DMS53 (cell line): ENCODE results near the gene COPZ1.
"Not testable (repeated sequence)": the region's sequence is repeated elsewhere in the genome, so short reads cannot be mapped to it uniquely, and the experiment has no call there.

Source experiments
- DNase-seq: peaks from one replicate; lab custom pipeline; 2025; lab: John Stamatoyannopoulos, UW

COPZ1 gene

GRCh38 chr12:54294953-54295566 lies 29.9 kb upstream of the COPZ1 start:
- DNase-seq = no peak

- no peak for DNase-seq
Observed at GRCh38 chr12:54296393-54297099, 28.4 kb upstream of the COPZ1 start.

GRCh38 chr12:54298904-54299303 lies 26.0 kb upstream of the COPZ1 start:
- DNase-seq = no peak

- DNase-seq = no peak
Observed at GRCh38 chr12:54299515-54300224, 25.3 kb upstream of the COPZ1 start.

GRCh38 chr12:54300225-54300731 lies 24.7 kb upstream of the COPZ1 start:
- DNase-seq = no peak

- DNase-seq = peak; percentile 84
Observed at GRCh38 chr12:54300732-54301427, 24.1 kb upstream of the COPZ1 start, which contains the start of gene NFE2. TSS of gene NFE2 (minus strand) at chr12:54301015. CDS start at chr12:54295248, 5,767 bp downstream.

GRCh38 chr12:54301428-54302048 lies 23.4 kb upstream of the COPZ1 start:
- no peak for DNase-seq

- DNase-seq = no peak
Observed at GRCh38 chr12:54303640-54304039, 21.3 kb upstream of the COPZ1 start.

- DNase-seq = no peak
Observed at GRCh38 chr12:54304187-54304810, 20.6 kb upstream of the COPZ1 start.

- no peak for DNase-seq
Observed at GRCh38 chr12:54306925-54307741, 17.8 kb upstream of the COPZ1 start.

GRCh38 chr12:54311051-54311450 lies 13.9 kb upstream of the COPZ1 start:
- no peak for DNase-seq

GRCh38 chr12:54312309-54312708 lies 12.6 kb upstream of the COPZ1 start:
- DNase-seq = not testable (repeated sequence)

- DNase-seq = no peak
Observed at GRCh38 chr12:54321363-54321762, 3.6 kb upstream of the COPZ1 start.

GRCh38 chr12:54325442-54326109 lies 645 bp downstream of the COPZ1 start:
- peak; percentile 58 for DNase-seq

- DNase-seq = no peak
Observed at GRCh38 chr12:54328595-54329337, 3.8 kb downstream of the COPZ1 start.

GRCh38 chr12:54329759-54330158 lies 4.8 kb downstream of the COPZ1 start:
- no peak for DNase-seq

GRCh38 chr12:54330442-54330841 lies 5.5 kb downstream of the COPZ1 start:
- DNase-seq = no peak

GRCh38 chr12:54331461-54331860 lies 6.5 kb downstream of the COPZ1 start:
- no peak for DNase-seq

GRCh38 chr12:54333420-54334034 lies 8.6 kb downstream of the COPZ1 start:
- DNase-seq = no peak
